ENCODE data around the gene SLC20A1. TPM values are rescaled to one million over a fixed set of nuclear protein-coding genes. Genes with fewer than 3 reads are reported as not detected.
A peak's percentile ranks its signal among the peaks of the same experiment; 100 is the strongest.

SLC20A1 gene
- total RNA-seq, 1 donor from 2014 or later: 43.5 TPM

- Histone ChIP-seq H3K27ac (no peak overlapping the region), H3K4me1 (peaks cover 10% of the 10 kb centered on the region), H3K9me3 (no peaks in the 10 kb centered on the region), H3K36me3 (peaks cover 10% of the 10 kb centered on the region), H3K27me3 (ENCODE audit: low read depth) (no peaks in the 10 kb centered on the region), H3K4me3 (no peak overlapping the region)
- DNase-seq (no peak), ATAC-seq (no peak)
- intact Hi-C loops (cut with DNase I): no loop called here
- no peak for TF ChIP-seq CTCF (IDR thresholded peaks at IDR 0.05)
These were observed 23.9 kb downstream of the SLC20A1 start for GRCh38 chr2:112669667-112670066.

- Histone ChIP-seq H3K4me3 (no peak overlapping the region), H3K27me3 (ENCODE audit: low read depth) (no peaks in the 10 kb centered on the region), H3K36me3 (peaks cover 2% of the 10 kb centered on the region), H3K27ac (no peak overlapping the region), H3K4me1 (peaks cover 17% of the 10 kb centered on the region), H3K9me3 (no peaks in the 10 kb centered on the region)
- TF ChIP-seq CTCF (IDR thresholded peaks at IDR 0.05): no peak
- ATAC-seq (no peak), DNase-seq (no peak)
- intact Hi-C loops (cut with DNase I): no loop called here
These were observed 24.7 kb downstream of the SLC20A1 start for GRCh38 chr2:112670252-112671022.

DNA sequence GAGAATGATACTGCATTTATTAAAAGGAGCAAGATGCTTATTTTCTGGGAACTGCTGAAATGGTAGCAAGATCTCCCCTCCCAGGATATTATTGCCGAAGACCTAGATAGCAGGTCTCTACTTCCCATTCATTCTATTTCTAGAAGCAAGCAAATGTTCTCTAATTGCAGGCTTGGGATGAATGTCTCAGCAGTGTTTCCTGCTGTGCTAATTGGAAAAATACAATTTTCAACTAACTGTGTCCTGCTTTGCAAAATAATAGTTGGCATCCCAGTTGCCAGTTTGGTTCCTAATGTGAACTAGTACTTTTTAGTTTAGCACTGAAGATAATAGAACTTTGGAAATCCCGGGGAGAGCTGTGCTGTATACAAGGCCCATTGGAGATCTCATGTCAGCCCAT lies 26.1 kb downstream of the SLC20A1 start:
- TF ChIP-seq CTCF (IDR thresholded peaks at IDR 0.05): no peak
- H3K27ac ChIP-seq: no peak overlapping the region
- intact Hi-C loops (cut with DNase I): no loop called here
- ATAC-seq (no peak), DNase-seq (no peak)
- H3K4me1 ChIP-seq: peaks cover 17% of the 10 kb centered on the region
- H3K27me3 ChIP-seq (ENCODE audit: low read depth): no peaks in the 10 kb centered on the region
- H3K4me3 ChIP-seq: no peak overlapping the region
- no peaks in the 10 kb centered on the region for H3K36me3 ChIP-seq
- no peaks in the 10 kb centered on the region for H3K9me3 ChIP-seq

GRCh38 chr2:112673008-112673407 lies 27.3 kb downstream of the SLC20A1 start:
- ATAC-seq: no peak
- no peak overlapping the region for H3K27ac ChIP-seq
- no peak for DNase-seq
- H3K4me1 ChIP-seq: peaks cover 17% of the 10 kb centered on the region
- no peaks in the 10 kb centered on the region for H3K27me3 ChIP-seq (ENCODE audit: low read depth)
- no peaks in the 10 kb centered on the region for H3K36me3 ChIP-seq
- H3K9me3 ChIP-seq: no peaks in the 10 kb centered on the region
- TF ChIP-seq CTCF (IDR thresholded peaks at IDR 0.05): no peak
- intact Hi-C loops (cut with DNase I): no loop called here
- H3K4me3 ChIP-seq: no peak overlapping the region

DNA sequence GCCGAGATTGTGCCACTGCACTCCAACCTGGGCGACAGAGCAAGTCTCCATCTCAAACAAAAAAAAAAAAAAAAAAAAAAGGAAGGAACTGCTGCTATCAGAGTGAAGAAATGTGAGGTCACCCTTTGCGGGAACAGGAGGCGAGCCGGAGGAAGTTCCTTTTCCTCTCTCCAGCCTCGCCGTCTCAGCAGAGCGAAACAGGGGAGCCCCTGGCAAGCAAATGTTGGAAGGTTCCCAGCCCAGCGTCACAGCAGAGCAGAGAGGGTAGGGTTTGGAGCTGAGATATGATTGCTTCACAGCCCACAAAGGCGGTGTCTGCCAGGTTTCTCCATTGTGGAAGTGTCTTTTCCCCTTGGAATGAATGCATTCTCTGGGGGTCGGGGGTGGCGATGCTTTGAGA lies 28.5 kb downstream of the SLC20A1 start:
- peaks cover 17% of the 10 kb centered on the region for H3K4me1 ChIP-seq
- no peak overlapping the region for H3K4me3 ChIP-seq
- ATAC-seq (peak; percentile 82 to 87), DNase-seq (peak; percentile 83)
- H3K27me3 ChIP-seq (ENCODE audit: low read depth): no peaks in the 10 kb centered on the region
- intact Hi-C loops (cut with DNase I): no loop called here
- H3K9me3 ChIP-seq: no peaks in the 10 kb centered on the region
- no peaks in the 10 kb centered on the region for H3K36me3 ChIP-seq
- peak overlapping the region; percentile 44 for H3K27ac ChIP-seq
- TF ChIP-seq CTCF (IDR thresholded peaks at IDR 0.05): no peak

All from lower lobe of right lung (tissue), 2 donors.